ENCODE measurements around the gene TNK2. TPM values are rescaled to one million over a fixed set of nuclear protein-coding genes. Genes with fewer than 3 reads are reported as not detected.
A peak's percentile ranks its signal among the peaks of the same experiment; 100 is the strongest.
"Not testable (repeated sequence)": the region's sequence is repeated elsewhere in the genome, so short reads cannot be mapped to it uniquely, and the experiment has no call there.

TNK2 gene
- total RNA-seq, 2 experiments from 2014 or later = 43.6 to 92.1 TPM

GRCh38 chr3:195904368-195904767, 4.0 kb downstream of the TNK2 start:
- no peak overlapping the region for H2AFZ ChIP-seq (ENCODE audit: low read length)
- DNase-seq (ENCODE audit: low spot score) = peak; percentile 31
- H3K4me3 ChIP-seq (ENCODE audit: low read depth, low read length, poor library complexity, severe bottlenecking) = peak overlapping the region; percentile 76
- POLR2A ChIA-PET = no interaction called here
- H4K20me1 ChIP-seq (ENCODE audit: insufficient read depth, low read length) = no peaks in the 10 kb centered on the region
- CTCF ChIA-PET (ENCODE audit: unreplicated experiment) = no interaction called here
- H3K4me2 ChIP-seq (ENCODE audit: low read length) = peak overlapping the region; percentile 97
- intact Hi-C loops (cut with micrococcal nuclease; ENCODE audit: unreplicated experiment) = loop anchor here (10.0 kb wide), 1 partner anchor 1040 kb away; the partner anchor contains the start of gene NCBP2
- H3K4me1 ChIP-seq (ENCODE audit: insufficient read depth, low read length, poor library complexity, severe bottlenecking) = peaks cover 68% of the 10 kb centered on the region
- no TSS peak for BruUV-seq (replicated peaks)
- no peaks in the 10 kb centered on the region for H3K9me3 ChIP-seq (ENCODE audit: low read length)
- H3K27ac ChIP-seq (ENCODE audit: low read depth, low read length, poor library complexity, severe bottlenecking) = peak overlapping the region; percentile 68
- H3K79me2 ChIP-seq (ENCODE audit: insufficient read depth, low read depth, low read length) = peaks cover 51% of the 10 kb centered on the region
- no peaks in the 10 kb centered on the region for H3K9me2 ChIP-seq (ENCODE audit: insufficient read depth, low read length)
- H3K36me3 ChIP-seq (ENCODE audit: insufficient read depth, low read length) = no peaks in the 10 kb centered on the region
- no peak for TF ChIP-seq EZH2phosphoT487 (IDR thresholded peaks at IDR 0.05; ENCODE audit: borderline replicate concordance, low read depth, low read length)
- TF ChIP-seq, protein P1, sequence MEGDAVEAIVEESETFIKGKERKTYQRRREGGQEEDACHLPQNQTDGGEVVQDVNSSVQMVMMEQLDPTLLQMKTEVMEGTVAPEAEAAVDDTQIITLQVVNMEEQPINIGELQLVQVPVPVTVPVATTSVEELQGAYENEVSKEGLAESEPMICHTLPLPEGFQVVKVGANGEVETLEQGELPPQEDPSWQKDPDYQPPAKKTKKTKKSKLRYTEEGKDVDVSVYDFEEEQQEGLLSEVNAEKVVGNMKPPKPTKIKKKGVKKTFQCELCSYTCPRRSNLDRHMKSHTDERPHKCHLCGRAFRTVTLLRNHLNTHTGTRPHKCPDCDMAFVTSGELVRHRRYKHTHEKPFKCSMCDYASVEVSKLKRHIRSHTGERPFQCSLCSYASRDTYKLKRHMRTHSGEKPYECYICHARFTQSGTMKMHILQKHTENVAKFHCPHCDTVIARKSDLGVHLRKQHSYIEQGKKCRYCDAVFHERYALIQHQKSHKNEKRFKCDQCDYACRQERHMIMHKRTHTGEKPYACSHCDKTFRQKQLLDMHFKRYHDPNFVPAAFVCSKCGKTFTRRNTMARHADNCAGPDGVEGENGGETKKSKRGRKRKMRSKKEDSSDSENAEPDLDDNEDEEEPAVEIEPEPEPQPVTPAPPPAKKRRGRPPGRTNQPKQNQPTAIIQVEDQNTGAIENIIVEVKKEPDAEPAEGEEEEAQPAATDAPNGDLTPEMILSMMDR (conservative IDR thresholded peaks at IDR 0.05; ENCODE audit: low read length) = no peak

- H3K4me1 ChIP-seq (ENCODE audit: insufficient read depth, low read length, poor library complexity, severe bottlenecking) = peaks cover 68% of the 10 kb centered on the region
- H3K4me2 ChIP-seq (ENCODE audit: low read length) = peak overlapping the region; percentile 97
- peak overlapping the region; percentile 76 for H3K4me3 ChIP-seq (ENCODE audit: low read depth, low read length, poor library complexity, severe bottlenecking)
- no peaks in the 10 kb centered on the region for H3K36me3 ChIP-seq (ENCODE audit: insufficient read depth, low read length)
- no peak for DNase-seq (ENCODE audit: low spot score)
- no peaks in the 10 kb centered on the region for H3K9me2 ChIP-seq (ENCODE audit: insufficient read depth, low read length)
- H4K20me1 ChIP-seq (ENCODE audit: insufficient read depth, low read length) = no peaks in the 10 kb centered on the region
- intact Hi-C loops (cut with micrococcal nuclease; ENCODE audit: unreplicated experiment) = loop anchor here (10.0 kb wide), 1 partner anchor 1041 kb away; the partner anchor contains the start of gene NCBP2
- CTCF ChIA-PET (ENCODE audit: unreplicated experiment) = no interaction called here
- peaks cover 51% of the 10 kb centered on the region for H3K79me2 ChIP-seq (ENCODE audit: insufficient read depth, low read depth, low read length)
- H3K27ac ChIP-seq (ENCODE audit: low read depth, low read length, poor library complexity, severe bottlenecking) = peak overlapping the region; percentile 68
- H2AFZ ChIP-seq (ENCODE audit: low read length) = no peak overlapping the region
- BruUV-seq (replicated peaks) = no TSS peak
- no peaks in the 10 kb centered on the region for H3K9me3 ChIP-seq (ENCODE audit: low read length)
- POLR2A ChIA-PET = no interaction called here
- TF ChIP-seq, protein P1 (conservative IDR thresholded peaks at IDR 0.05; ENCODE audit: low read length) = no peak
- TF ChIP-seq EZH2phosphoT487 (IDR thresholded peaks at IDR 0.05; ENCODE audit: borderline replicate concordance, low read depth, low read length) = no peak
Measured at GRCh38 chr3:195903950-195904290, 4.4 kb downstream of the TNK2 start.

DNA sequence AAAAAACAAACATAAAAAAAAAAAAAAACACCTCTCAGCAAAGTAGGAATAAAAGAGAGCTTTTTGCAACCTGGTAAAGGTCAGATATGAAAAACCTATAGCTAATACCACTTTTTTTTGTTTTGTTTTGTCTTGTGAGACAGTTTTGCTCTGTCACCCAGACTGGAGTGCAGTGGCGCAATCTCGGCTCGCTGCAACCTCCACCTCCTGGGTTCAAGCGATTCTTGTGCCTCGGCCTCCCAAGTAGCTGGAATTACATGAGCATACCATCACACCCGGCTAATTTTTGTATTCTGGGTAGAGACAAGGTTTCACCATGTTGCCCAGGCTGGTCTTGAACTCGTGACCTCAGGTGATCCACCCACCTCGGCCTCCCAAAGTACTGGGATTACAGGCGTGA, 5.7 kb downstream of the TNK2 start:
- H4K20me1 ChIP-seq (ENCODE audit: insufficient read depth, low read length); H3K9me2 ChIP-seq (ENCODE audit: insufficient read depth, low read length); H2AFZ ChIP-seq (ENCODE audit: low read length); BruUV-seq (replicated peaks); CTCF ChIA-PET (ENCODE audit: unreplicated experiment); H3K9me3 ChIP-seq (ENCODE audit: low read length); H3K36me3 ChIP-seq (ENCODE audit: insufficient read depth, low read length); DNase-seq (ENCODE audit: low spot score); H3K27ac ChIP-seq (ENCODE audit: low read depth, low read length, poor library complexity, severe bottlenecking); H3K4me2 ChIP-seq (ENCODE audit: low read length); H3K4me3 ChIP-seq (ENCODE audit: low read depth, low read length, poor library complexity, severe bottlenecking): not testable (repeated sequence)
- POLR2A ChIA-PET = interaction anchor here (0.6 kb wide), 2 partner anchors 378 to 564 kb away, joined by 3 read pairs; no protein-coding TSS in a partner anchor
- Histone ChIP-seq H3K4me1 (ENCODE audit: insufficient read depth, low read length, poor library complexity, severe bottlenecking) (peaks cover 69% of the 10 kb centered on the region), H3K79me2 (ENCODE audit: insufficient read depth, low read depth, low read length) (peaks cover 50% of the 10 kb centered on the region)
- intact Hi-C loops (cut with micrococcal nuclease; ENCODE audit: unreplicated experiment) = loop anchor here (10.0 kb wide), 1 partner anchor 1042 kb away; the partner anchor contains the start of gene NCBP2

- H4K20me1 ChIP-seq (ENCODE audit: insufficient read depth, low read length); H3K36me3 ChIP-seq (ENCODE audit: insufficient read depth, low read length); BruUV-seq (replicated peaks); H2AFZ ChIP-seq (ENCODE audit: low read length); CTCF ChIA-PET (ENCODE audit: unreplicated experiment); H3K27ac ChIP-seq (ENCODE audit: low read depth, low read length, poor library complexity, severe bottlenecking); H3K9me3 ChIP-seq (ENCODE audit: low read length); H3K4me3 ChIP-seq (ENCODE audit: low read depth, low read length, poor library complexity, severe bottlenecking); H3K9me2 ChIP-seq (ENCODE audit: insufficient read depth, low read length); DNase-seq (ENCODE audit: low spot score): not testable (repeated sequence)
- Histone ChIP-seq H3K4me1 (ENCODE audit: insufficient read depth, low read length, poor library complexity, severe bottlenecking) (peaks cover 68% of the 10 kb centered on the region), H3K4me2 (ENCODE audit: low read length) (peak overlapping the region; percentile 1; the same call in 1 of the 2 replicates), H3K79me2 (ENCODE audit: insufficient read depth, low read depth, low read length) (peaks cover 44% of the 10 kb centered on the region)
- POLR2A ChIA-PET = interaction anchor here (0.6 to 1.2 kb wide), 4 partner anchors 9 to 563 kb away, joined by 3 to 4 read pairs (median 3); no protein-coding TSS in a partner anchor
- intact Hi-C loops (cut with micrococcal nuclease; ENCODE audit: unreplicated experiment) = loop anchor here (10.0 kb wide), 1 partner anchor 1043 kb away; the partner anchor contains the start of gene NCBP2
Measured at GRCh38 chr3:195901836-195902585, 6.3 kb downstream of the TNK2 start.

All from OCI-LY7 (cell line).